Measurements from ENCODE around the gene APOE. TPM values are rescaled to one million over a fixed set of nuclear protein-coding genes. Genes with fewer than 3 reads are reported as not detected.
A peak's percentile ranks its signal among the peaks of the same experiment; 100 is the strongest.

The APOE gene
- total RNA-seq, 1 experiment from 2014 or later: 530 TPM

DNA sequence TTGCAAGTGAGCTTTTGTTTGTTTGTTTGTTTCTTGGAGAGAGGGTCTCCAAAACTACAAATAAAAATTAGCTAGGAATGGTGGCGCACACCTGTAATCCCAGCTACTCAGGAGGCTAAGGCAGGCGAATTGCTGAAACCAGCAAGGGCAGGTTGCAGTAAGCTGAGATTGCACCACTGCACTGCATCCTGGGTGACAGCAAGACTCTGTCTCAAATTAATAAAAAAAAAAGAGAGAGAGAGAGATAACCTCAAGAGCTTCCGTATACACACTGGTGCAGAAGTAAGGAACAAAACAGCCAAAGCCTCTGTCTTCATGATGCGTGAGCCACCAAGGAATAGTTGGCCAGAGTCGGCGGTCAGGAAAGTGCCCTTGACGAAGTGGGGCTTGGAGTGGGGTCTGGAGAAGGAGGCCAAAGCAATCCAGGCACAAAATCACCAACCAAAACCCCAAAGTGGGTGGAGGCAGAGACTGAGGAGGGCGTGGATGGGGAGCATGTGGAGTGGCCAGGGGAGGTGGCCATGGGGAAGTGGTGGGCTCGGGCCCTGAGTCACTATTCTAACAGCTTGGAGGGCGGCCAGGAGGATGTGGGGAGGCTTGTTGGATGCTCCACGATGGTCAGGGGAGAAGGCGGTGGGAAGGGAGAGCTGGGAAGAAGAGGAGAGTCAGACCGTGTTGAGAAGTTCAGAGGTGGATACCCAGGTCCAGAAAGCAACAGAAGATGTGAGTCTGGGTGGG is 35.7 kb upstream of the APOE start:
- WGBS (ENCODE audit: extremely low coverage, insufficient read length, low lambda C conversion rate): no CpG with 5 or more reads among the region's 13 CpGs
- TF ChIP-seq, protein P1, sequence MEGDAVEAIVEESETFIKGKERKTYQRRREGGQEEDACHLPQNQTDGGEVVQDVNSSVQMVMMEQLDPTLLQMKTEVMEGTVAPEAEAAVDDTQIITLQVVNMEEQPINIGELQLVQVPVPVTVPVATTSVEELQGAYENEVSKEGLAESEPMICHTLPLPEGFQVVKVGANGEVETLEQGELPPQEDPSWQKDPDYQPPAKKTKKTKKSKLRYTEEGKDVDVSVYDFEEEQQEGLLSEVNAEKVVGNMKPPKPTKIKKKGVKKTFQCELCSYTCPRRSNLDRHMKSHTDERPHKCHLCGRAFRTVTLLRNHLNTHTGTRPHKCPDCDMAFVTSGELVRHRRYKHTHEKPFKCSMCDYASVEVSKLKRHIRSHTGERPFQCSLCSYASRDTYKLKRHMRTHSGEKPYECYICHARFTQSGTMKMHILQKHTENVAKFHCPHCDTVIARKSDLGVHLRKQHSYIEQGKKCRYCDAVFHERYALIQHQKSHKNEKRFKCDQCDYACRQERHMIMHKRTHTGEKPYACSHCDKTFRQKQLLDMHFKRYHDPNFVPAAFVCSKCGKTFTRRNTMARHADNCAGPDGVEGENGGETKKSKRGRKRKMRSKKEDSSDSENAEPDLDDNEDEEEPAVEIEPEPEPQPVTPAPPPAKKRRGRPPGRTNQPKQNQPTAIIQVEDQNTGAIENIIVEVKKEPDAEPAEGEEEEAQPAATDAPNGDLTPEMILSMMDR (conservative IDR thresholded peaks at IDR 0.05): no peak
- no peak overlapping the region for H2BK12ac ChIP-seq (ENCODE audit: insufficient read length, low read depth, low read length)
- Mint-ChIP-seq H3K27me3 (ENCODE audit: low read depth) (no peaks in the 10 kb centered on the region), H3K9me3 (no peaks in the 10 kb centered on the region; a peak in 1 of 5 replicates), H3K4me1 (0 out of 4 replicates have a peak, but pooled peaks cover 0 to 2% of the 10 kb centered on the region in 2 experiments), H3K36me3 (ENCODE audit: insufficient read depth in 1 of 3, low read depth in 3 of 3) (peaks cover 55 to 85% (median 81%) of the 10 kb centered on the region in 3 experiments), H3K4me3 (no peak overlapping the region), H3K27ac (peak overlapping the region; percentile 64 to 95 (median 77); a peak in 3 of 7 replicates)
- H2AK5ac ChIP-seq (ENCODE audit: insufficient read length, low read length): no peak overlapping the region
- H4K5ac ChIP-seq (ENCODE audit: insufficient read length, low read depth, low read length): no peak overlapping the region
- H2BK20ac ChIP-seq (ENCODE audit: low read depth, low read length, poor library complexity, severe bottlenecking): no peak overlapping the region
- no peak overlapping the region for H2AFZ ChIP-seq (ENCODE audit: low read length)
- H3K4me1 ChIP-seq (ENCODE audit: insufficient read depth, low read length): no peaks in the 10 kb centered on the region
- DNase-seq: no peak
- H3K4ac ChIP-seq (ENCODE audit: low read depth, low read length): no peak overlapping the region
- H2BK120ac ChIP-seq (ENCODE audit: low read depth, low read length, poor library complexity, severe bottlenecking): no peak overlapping the region
- H2BK5ac ChIP-seq (ENCODE audit: insufficient read length, low read length): no peak overlapping the region
- no peaks in the 10 kb centered on the region for H3K23me2 ChIP-seq (ENCODE audit: insufficient read length, low read depth, low read length, poor library complexity, severe bottlenecking)
- peaks cover 6% of the 10 kb centered on the region for H3K79me1 ChIP-seq (ENCODE audit: insufficient read depth, low read depth, low read length, poor library complexity, severe bottlenecking)
- H3K27ac ChIP-seq (ENCODE audit: insufficient read length, low read depth, low read length): no peak overlapping the region
- H4K91ac ChIP-seq (ENCODE audit: insufficient read length, low read depth, low read length): no peak overlapping the region
- H3K9me3 ChIP-seq (ENCODE audit: control insufficient read depth, low read depth, low read length): no peaks in the 10 kb centered on the region
- no peak overlapping the region for H3K9ac ChIP-seq (ENCODE audit: extremely low read depth, insufficient read length, low read length)
- no peak overlapping the region for H3K23ac ChIP-seq (ENCODE audit: insufficient read length, low read depth, low read length)
- no peaks in the 10 kb centered on the region for H3K27me3 ChIP-seq (ENCODE audit: insufficient read depth, low read length)
- no peaks in the 10 kb centered on the region for H4K20me1 ChIP-seq (ENCODE audit: control insufficient read depth, insufficient read depth, insufficient read length)
- no peak overlapping the region for H3K14ac ChIP-seq (ENCODE audit: insufficient read depth, low read length)
- H3K18ac ChIP-seq (ENCODE audit: insufficient read length, low read depth, low read length): no peak overlapping the region
- H3K4me2 ChIP-seq (ENCODE audit: insufficient read depth, insufficient read length, low read length): no peak overlapping the region
- no peaks in the 10 kb centered on the region for H3K79me2 ChIP-seq (ENCODE audit: insufficient read depth, low read length)
- H3T11ph ChIP-seq (ENCODE audit: low read length): no peak overlapping the region
- H4K8ac ChIP-seq (replicated peaks; ENCODE audit: insufficient read length, low read depth, low read length): no peak overlapping the region
- no peak overlapping the region for H2BK15ac ChIP-seq (ENCODE audit: low read depth, low read length)
- H3K56ac ChIP-seq (ENCODE audit: insufficient read length, low read depth, low read length): no peak overlapping the region
